HUES64 (cell line): ENCODE measurements around the gene SNRNP70.

Experiments
- H3K27ac ChIP-seq: 2 replicates; pipeline ENCODE4 v1.7.0; 2013; ENCODE audit warnings: low read depth, low read length, inconsistent platforms
- H3K27me3 ChIP-seq: 2 replicates; pipeline ENCODE4 v1.6.1; 2013; ENCODE audit warnings: mild to moderate bottlenecking, low read length; ENCODE audit not compliant: insufficient read depth
- H3K36me3 ChIP-seq: 2 replicates; pipeline ENCODE4 v1.6.1; 2013; ENCODE audit warnings: mild to moderate bottlenecking, low read length; ENCODE audit not compliant: insufficient read depth
- H3K4me1 ChIP-seq: 2 replicates; pipeline ENCODE4 v1.6.1; 2013; ENCODE audit warnings: mild to moderate bottlenecking, low read length, moderate library complexity; ENCODE audit not compliant: insufficient read depth
- H3K4me3 ChIP-seq: 2 replicates; pipeline ENCODE4 v1.5.1; 2013; ENCODE audit warnings: mild to moderate bottlenecking, low read length, moderate library complexity
- H3K9ac ChIP-seq: 2 replicates; pipeline ENCODE4 v1.6.1; 2013; ENCODE audit warnings: mild to moderate bottlenecking, low read depth, low read length
- H3K9me3 ChIP-seq: 2 replicates; pipeline ENCODE4 v1.6.1; 2013; ENCODE audit warnings: low read depth, low read length; ENCODE audit not compliant: insufficient read depth
- WGBS: fragments of 150-250, 120-280 bp; methylation state at CpG from one replicate; pipeline ENCODE4 v1.1.7; 2013; ENCODE audit warnings: missing lambda C conversion rate; 5-methylcytosine and 5-hydroxymethylcytosine counted together

SNRNP70 gene

DNA sequence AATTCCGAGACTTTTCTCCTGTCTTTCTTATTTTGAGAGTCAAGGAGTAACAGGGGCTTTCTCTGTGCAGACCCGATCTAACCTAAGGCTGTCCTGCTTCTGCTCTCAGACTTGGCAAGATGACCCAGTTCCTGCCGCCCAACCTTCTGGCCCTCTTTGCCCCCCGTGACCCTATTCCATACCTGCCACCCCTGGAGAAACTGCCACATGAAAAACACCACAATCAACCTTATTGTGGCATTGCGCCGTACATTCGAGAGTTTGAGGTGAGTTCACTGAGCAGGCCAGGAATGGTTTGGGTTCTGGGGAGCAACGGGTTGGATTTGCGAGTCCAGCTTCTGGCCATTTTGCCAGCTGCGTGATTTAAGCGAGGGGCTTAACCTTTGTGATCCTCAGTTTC, 1.0 kb downstream of the SNRNP70 start:
- peak overlapping the region; percentile 99 for H3K9ac ChIP-seq
- H3K4me3 ChIP-seq: peak overlapping the region; percentile 99
- H3K36me3 ChIP-seq: peaks cover 44% of the 10 kb centered on the region
- H3K4me1 ChIP-seq: peaks cover 3% of the 10 kb centered on the region
- H3K9me3 ChIP-seq: no peaks in the 10 kb centered on the region
- 68% methylated on average over 11 of the region's 11 CpGs for WGBS
- no peaks in the 10 kb centered on the region for H3K27me3 ChIP-seq
- peak overlapping the region; percentile 98; the same call in 1 of the 2 replicates for H3K27ac ChIP-seq

DNA sequence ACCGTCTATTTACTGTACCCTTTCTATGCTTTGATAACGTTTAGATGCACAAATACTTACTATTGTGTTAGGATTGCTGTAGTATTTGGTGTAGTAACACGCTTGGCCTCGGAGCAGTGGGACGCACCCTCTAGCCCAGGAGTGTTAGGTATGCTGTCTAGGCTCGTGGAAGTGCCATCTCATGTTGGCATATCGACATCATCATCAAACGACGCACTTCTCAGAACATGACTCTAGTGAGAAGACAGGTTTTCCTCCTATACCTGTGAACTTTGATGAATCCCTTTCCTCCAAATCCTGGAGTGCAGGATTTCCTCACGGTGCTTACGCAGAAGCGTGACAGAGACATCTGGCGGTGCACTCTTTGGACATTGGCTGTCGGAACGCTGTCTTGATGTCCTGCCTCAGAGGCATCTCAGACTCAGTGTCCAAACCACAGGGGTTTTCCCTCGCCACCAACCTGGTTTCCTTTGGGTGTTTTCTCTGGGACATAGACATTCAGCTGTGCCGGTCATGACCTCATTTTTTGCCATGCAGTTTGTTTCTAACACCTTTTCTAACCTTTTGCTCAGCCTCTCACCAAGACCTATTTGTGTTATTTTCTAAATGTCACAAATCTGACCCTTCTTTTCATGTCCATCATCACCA, 6.3 kb downstream of the SNRNP70 start:
- Histone ChIP-seq H3K4me3 (no peak overlapping the region), H3K9ac (no peak overlapping the region), H3K4me1 (no peaks in the 10 kb centered on the region), H3K27ac (no peak overlapping the region), H3K27me3 (no peaks in the 10 kb centered on the region), H3K36me3 (peaks cover 89% of the 10 kb centered on the region), H3K9me3 (no peaks in the 10 kb centered on the region)
- WGBS: 96% methylated on average over 17 of the region's 17 CpGs

DNA sequence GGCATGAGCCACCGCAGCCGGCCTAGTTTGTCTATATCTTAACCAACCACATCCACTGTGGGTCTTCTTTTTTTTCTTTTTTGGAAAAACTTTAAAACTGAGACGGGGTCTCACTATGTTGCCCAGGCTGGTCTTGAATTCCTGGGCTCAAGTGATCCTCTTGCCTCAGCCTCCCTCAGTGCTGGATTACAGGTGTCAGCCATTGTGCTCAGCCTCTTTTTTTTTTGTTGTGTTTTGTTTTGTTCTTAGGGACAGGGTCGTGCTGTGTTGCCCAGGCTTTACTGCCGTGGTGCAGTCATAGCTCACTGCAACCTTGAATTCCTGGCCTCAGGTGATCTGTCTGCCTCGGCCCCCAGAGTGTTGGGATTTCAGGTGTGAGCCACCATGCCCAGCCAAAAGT, 7.4 kb downstream of the SNRNP70 start:
- Histone ChIP-seq H3K36me3 (peaks cover 84% of the 10 kb centered on the region), H3K4me3 (no peak overlapping the region), H3K4me1 (no peaks in the 10 kb centered on the region), H3K9ac (no peak overlapping the region), H3K27me3 (no peaks in the 10 kb centered on the region), H3K9me3 (no peaks in the 10 kb centered on the region), H3K27ac (no peak overlapping the region)
- WGBS: 94% methylated on average over 6 of the region's 6 CpGs

- no peaks in the 10 kb centered on the region for H3K27me3 ChIP-seq
- H3K9ac ChIP-seq: no peak overlapping the region
- no peaks in the 10 kb centered on the region for H3K9me3 ChIP-seq
- H3K36me3 ChIP-seq: peaks cover 89% of the 10 kb centered on the region
- no peak overlapping the region for H3K4me3 ChIP-seq
- no peaks in the 10 kb centered on the region for H3K4me1 ChIP-seq
- 93% methylated on average over 23 of the region's 23 CpGs for WGBS
- H3K27ac ChIP-seq: no peak overlapping the region; the same call in 1 of the 2 replicates
Measured at GRCh38 chr19:49094505-49095482, 9.5 kb downstream of the SNRNP70 start.

DNA sequence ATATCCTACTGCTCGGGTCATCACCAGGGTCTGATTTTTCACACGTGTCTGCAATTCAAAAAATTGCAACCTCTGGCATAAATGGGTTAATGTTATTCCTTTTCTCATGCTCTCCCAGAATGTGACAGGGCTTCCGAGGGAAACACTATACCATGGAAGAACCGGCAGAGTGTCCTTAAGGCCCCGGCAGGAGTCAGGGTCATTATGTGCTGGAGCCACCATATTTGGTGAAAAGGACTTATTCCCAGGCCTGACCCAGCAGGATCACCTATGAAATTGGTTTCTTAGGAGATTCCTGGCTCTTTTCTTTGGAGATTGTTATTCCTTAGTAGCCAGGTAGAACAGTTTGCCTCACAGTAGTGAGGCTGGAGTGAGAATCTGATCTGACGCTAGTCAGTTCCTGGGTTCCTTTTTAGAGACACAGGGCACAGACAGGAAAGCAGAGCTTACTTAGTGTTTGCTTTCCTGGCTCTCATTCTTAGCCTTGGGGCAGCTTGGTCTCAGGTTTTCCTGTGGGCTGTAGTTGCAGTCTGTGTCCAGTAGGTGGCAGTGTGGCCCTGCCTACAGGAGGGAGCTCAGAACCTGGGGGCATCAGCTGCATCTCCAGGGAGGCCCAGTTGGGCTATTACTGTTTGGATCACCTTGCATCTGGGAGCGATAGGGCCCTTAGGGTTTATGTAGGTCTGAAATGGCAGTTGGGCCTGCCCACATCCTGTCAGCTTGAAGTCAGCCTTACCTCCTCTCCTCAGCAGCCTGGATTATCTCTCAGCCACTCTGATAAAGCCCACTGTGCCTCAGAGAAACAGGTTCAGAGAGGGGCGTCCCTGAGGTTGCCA, 12.4 kb downstream of the SNRNP70 start:
- Histone ChIP-seq H3K4me3 (no peak overlapping the region), H3K27ac (peak overlapping the region; percentile 45; the same call in 1 of the 2 replicates), H3K4me1 (no peaks in the 10 kb centered on the region), H3K27me3 (no peaks in the 10 kb centered on the region), H3K9ac (no peak overlapping the region), H3K9me3 (no peaks in the 10 kb centered on the region), H3K36me3 (peaks cover 83% of the 10 kb centered on the region)
- WGBS: 72% methylated on average over 8 of the region's 8 CpGs

- no peaks in the 10 kb centered on the region for H3K9me3 ChIP-seq
- H3K4me3 ChIP-seq: no peak overlapping the region
- peaks cover 84% of the 10 kb centered on the region for H3K36me3 ChIP-seq
- no peaks in the 10 kb centered on the region for H3K4me1 ChIP-seq
- WGBS: 95% methylated on average over 4 of the region's 4 CpGs
- no peaks in the 10 kb centered on the region for H3K27me3 ChIP-seq
- no peak overlapping the region for H3K27ac ChIP-seq
- H3K9ac ChIP-seq: no peak overlapping the region
Measured at GRCh38 chr19:49098795-49099194, 13.5 kb downstream of the SNRNP70 start.

DNA sequence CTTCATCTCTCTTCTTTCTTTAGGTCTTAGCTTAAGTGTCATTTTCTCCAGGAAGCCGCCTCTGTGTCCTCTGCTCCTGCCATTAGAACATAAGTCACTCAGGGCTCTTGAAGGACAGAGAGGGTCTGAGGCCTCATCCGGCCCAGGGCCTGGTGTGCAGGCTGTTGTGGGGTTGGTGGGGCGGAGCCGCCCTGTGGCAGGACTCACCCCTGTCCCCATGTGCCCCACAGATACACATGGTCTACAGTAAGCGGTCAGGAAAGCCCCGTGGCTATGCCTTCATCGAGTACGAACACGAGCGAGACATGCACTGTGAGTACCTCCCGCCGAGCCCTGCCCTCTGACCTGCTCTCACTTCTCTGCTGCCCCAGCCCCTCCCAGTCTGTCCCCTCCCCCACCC, 15.9 kb downstream of the SNRNP70 start:
- WGBS: 91% methylated on average over 12 of the region's 12 CpGs

GRCh38 chr19:49102303-49102702, 17.1 kb downstream of the SNRNP70 start:
- Histone ChIP-seq H3K9me3 (no peaks in the 10 kb centered on the region), H3K27ac (no peak overlapping the region), H3K4me3 (no peak overlapping the region), H3K4me1 (no peaks in the 10 kb centered on the region), H3K9ac (no peak overlapping the region), H3K27me3 (no peaks in the 10 kb centered on the region), H3K36me3 (peaks cover 87% of the 10 kb centered on the region)
- 96% methylated on average over 12 of the region's 12 CpGs for WGBS

More for the DNA sequence above, 15.9 kb downstream of the SNRNP70 start:
- Histone ChIP-seq H3K4me1 (no peaks in the 10 kb centered on the region), H3K36me3 (peaks cover 82% of the 10 kb centered on the region), H3K4me3 (no peak overlapping the region), H3K9ac (no peak overlapping the region), H3K9me3 (no peaks in the 10 kb centered on the region), H3K27me3 (no peaks in the 10 kb centered on the region), H3K27ac (no peak overlapping the region)

GRCh38 chr19:49103331-49104085, 18.3 kb downstream of the SNRNP70 start:
- 95% methylated on average over 32 of the region's 33 CpGs for WGBS
- Histone ChIP-seq H3K27me3 (no peaks in the 10 kb centered on the region), H3K9me3 (no peaks in the 10 kb centered on the region), H3K9ac (no peak overlapping the region), H3K4me1 (no peaks in the 10 kb centered on the region), H3K4me3 (no peak overlapping the region), H3K27ac (no peak overlapping the region), H3K36me3 (peaks cover 91% of the 10 kb centered on the region)

GRCh38 chr19:49104229-49104864, 19.1 kb downstream of the SNRNP70 start:
- no peak overlapping the region for H3K4me3 ChIP-seq
- no peaks in the 10 kb centered on the region for H3K4me1 ChIP-seq
- WGBS: 94% methylated on average over 30 of the region's 30 CpGs
- no peak overlapping the region for H3K9ac ChIP-seq
- H3K9me3 ChIP-seq: no peaks in the 10 kb centered on the region
- no peaks in the 10 kb centered on the region for H3K27me3 ChIP-seq
- H3K27ac ChIP-seq: no peak overlapping the region
- H3K36me3 ChIP-seq: peaks cover 91% of the 10 kb centered on the region
